GM18517 (cell line): ENCODE data around the gene WDR64.

Experiments used
- ATAC-seq: cut with Tn5 transposase; IDR thresholded peaks from one replicate; pipeline ENCODE4 v1.9.1; 2021; ENCODE audit warnings: mild to moderate bottlenecking, moderate library complexity; ENCODE audit not compliant: unreplicated experiment

The WDR64 gene

GRCh38 chr1:241630899-241631298 is 21.2 kb upstream of the WDR64 start:
- no peak for ATAC-seq

- ATAC-seq = no peak
These were observed 20.4 kb upstream of the WDR64 start for GRCh38 chr1:241631674-241632073.

GRCh38 chr1:241632987-241633386 is 19.1 kb upstream of the WDR64 start:
- no peak for ATAC-seq

- ATAC-seq = peak; percentile 32
These were observed 16.4 kb upstream of the WDR64 start for GRCh38 chr1:241635556-241636152.

GRCh38 chr1:241636291-241636690 is 15.8 kb upstream of the WDR64 start:
- ATAC-seq = no peak

GRCh38 chr1:241637046-241637590 is 15.0 kb upstream of the WDR64 start:
- no peak for ATAC-seq

- no peak for ATAC-seq
These were observed 14.5 kb upstream of the WDR64 start for GRCh38 chr1:241637604-241638003.

- no peak for ATAC-seq
These were observed 13.9 kb upstream of the WDR64 start for GRCh38 chr1:241638099-241638682.

- no peak for ATAC-seq
These were observed 13.0 kb upstream of the WDR64 start for GRCh38 chr1:241638909-241639622.

GRCh38 chr1:241639623-241640148 is 12.4 kb upstream of the WDR64 start:
- ATAC-seq = peak; percentile 48

GRCh38 chr1:241640149-241640866 is 11.8 kb upstream of the WDR64 start, which contains the start of the genes CHML and OPN3:
CHML (minus strand) TSS chr1:241640369; CDS start chr1:241635766, 4,603 bp downstream.
OPN3 (minus strand) TSS chr1:241640369; CDS start chr1:241640254, 115 bp downstream.
- peak; percentile 71 for ATAC-seq

- ATAC-seq = no peak
These were observed 11.0 kb upstream of the WDR64 start for GRCh38 chr1:241640867-241641622.

- no peak for ATAC-seq
These were observed 10.1 kb upstream of the WDR64 start for GRCh38 chr1:241641773-241642592.

GRCh38 chr1:241642593-241642944 is 9.5 kb upstream of the WDR64 start:
- no peak for ATAC-seq

GRCh38 chr1:241644259-241644658 is 7.8 kb upstream of the WDR64 start:
- no peak for ATAC-seq

GRCh38 chr1:241645199-241645598 is 6.9 kb upstream of the WDR64 start:
- no peak for ATAC-seq

- ATAC-seq = no peak
These were observed 5.9 kb upstream of the WDR64 start for GRCh38 chr1:241646201-241646600.

GRCh38 chr1:241647658-241648057 is 4.4 kb upstream of the WDR64 start:
- ATAC-seq = no peak

- no peak for ATAC-seq
These were observed 3.9 kb upstream of the WDR64 start for GRCh38 chr1:241648159-241648558.
